Neural progenitor cell (in vitro differentiated cells): ENCODE results near the gene OPA1.

Experiments
- EZH2 ChIP-seq: fragments of 200-600 bp; sonication (generic); IDR thresholded peaks from 2 replicates; pipeline ENCODE4 v1.6.1; 2017; ENCODE audit warnings: antibody characterized with exemption, mild to moderate bottlenecking, moderate library complexity
- EZH2phosphoT487 ChIP-seq: fragments of 200-600 bp; sonication (generic); IDR thresholded peaks from 2 replicates; pipeline ENCODE4 v1.6.1; 2017; ENCODE audit warnings: antibody characterized with exemption
- TF ChIP-seq, protein P1 (sequence below): fragments of 200-600 bp; sonication (generic); IDR thresholded peaks from 2 replicates; pipeline ENCODE4 v1.5.1; 2017; ENCODE audit warnings: antibody characterized with exemption, mild to moderate bottlenecking

DNA sequence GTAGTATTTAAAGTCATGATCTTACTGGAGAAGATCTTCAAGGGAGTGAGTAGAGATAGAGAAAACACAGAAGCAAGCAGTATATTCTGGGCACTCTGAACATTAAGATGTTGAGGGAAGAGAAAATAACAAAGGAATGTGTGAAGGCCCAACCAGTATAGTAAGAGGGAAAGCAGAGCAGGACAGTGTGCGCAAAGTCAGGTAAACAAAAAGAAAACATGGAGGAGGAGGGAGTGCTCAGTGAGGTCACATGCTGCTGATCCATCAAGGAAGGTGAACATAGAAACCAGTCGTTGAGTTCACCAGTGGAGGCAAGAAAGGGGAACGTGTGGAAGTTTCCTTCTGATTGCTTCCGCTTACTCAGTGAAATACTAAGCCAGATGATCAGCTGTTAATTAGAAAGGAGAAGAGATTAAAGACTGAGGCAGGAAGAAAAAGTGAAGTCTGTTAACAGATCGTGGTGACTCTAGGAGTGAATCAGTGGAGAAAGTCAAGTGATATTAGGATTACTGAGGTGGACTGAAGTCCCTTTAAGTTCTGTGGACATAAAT lies 47.2 kb downstream of the OPA1 start:
- TF ChIP-seq, protein P1, sequence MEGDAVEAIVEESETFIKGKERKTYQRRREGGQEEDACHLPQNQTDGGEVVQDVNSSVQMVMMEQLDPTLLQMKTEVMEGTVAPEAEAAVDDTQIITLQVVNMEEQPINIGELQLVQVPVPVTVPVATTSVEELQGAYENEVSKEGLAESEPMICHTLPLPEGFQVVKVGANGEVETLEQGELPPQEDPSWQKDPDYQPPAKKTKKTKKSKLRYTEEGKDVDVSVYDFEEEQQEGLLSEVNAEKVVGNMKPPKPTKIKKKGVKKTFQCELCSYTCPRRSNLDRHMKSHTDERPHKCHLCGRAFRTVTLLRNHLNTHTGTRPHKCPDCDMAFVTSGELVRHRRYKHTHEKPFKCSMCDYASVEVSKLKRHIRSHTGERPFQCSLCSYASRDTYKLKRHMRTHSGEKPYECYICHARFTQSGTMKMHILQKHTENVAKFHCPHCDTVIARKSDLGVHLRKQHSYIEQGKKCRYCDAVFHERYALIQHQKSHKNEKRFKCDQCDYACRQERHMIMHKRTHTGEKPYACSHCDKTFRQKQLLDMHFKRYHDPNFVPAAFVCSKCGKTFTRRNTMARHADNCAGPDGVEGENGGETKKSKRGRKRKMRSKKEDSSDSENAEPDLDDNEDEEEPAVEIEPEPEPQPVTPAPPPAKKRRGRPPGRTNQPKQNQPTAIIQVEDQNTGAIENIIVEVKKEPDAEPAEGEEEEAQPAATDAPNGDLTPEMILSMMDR: no peak
- no peak for TF ChIP-seq EZH2phosphoT487
- TF ChIP-seq EZH2: no peak
